ENCODE results near the gene EXD2.

DNA sequence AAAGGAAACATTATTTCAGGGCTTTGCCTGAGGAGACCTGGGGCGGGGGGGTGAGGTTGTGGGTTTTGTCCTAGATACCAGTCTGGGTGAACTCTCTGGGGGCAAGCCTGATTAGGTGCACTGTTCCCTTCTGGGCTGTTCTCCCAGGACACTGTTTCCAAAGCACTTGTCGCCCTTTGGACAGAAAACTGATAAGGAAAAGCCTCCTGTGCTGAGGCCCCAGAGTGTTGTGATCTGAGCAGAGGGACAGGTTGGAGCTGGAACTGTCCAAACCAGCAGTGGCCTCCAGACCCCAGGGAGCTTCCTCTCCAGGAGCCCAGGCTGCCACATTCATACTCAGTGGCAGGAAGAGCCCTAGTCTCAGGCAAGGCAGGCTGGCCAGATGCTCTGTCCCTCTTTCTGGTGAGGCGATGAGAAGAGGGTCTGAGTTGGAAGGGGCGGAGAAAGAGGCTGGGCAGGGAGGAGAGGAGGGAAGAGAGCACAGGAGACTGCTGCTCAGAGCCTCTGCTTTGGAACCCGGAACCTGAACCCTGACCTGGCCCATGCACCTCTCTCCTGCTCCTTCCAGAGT is 70.5 kb downstream of the EXD2 start:
- TF ChIP-seq, protein P1, sequence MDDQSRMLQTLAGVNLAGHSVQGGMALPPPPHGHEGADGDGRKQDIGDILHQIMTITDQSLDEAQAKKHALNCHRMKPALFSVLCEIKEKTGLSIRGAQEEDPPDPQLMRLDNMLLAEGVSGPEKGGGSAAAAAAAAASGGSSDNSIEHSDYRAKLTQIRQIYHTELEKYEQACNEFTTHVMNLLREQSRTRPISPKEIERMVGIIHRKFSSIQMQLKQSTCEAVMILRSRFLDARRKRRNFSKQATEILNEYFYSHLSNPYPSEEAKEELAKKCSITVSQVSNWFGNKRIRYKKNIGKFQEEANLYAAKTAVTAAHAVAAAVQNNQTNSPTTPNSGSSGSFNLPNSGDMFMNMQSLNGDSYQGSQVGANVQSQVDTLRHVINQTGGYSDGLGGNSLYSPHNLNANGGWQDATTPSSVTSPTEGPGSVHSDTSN (IDR thresholded peaks at IDR 0.05), result no peak
- TF ChIP-seq, protein P2, sequence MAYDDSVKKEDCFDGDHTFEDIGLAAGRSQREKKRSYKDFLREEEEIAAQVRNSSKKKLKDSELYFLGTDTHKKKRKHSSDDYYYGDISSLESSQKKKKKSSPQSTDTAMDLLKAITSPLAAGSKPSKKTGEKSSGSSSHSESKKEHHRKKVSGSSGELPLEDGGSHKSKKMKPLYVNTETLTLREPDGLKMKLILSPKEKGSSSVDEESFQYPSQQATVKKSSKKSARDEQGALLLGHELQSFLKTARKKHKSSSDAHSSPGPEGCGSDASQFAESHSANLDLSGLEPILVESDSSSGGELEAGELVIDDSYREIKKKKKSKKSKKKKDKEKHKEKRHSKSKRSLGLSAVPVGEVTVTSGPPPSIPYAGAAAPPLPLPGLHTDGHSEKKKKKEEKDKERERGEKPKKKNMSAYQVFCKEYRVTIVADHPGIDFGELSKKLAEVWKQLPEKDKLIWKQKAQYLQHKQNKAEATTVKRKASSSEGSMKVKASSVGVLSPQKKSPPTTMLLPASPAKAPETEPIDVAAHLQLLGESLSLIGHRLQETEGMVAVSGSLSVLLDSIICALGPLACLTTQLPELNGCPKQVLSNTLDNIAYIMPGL (CRISPR knock-in tag; IDR thresholded peaks at IDR 0.05; ENCODE audit: borderline replicate concordance), result no peak
